Activated CD4-positive, CD25-positive, alpha-beta regulatory T cell treated with anti-CD3 and anti-CD28 coated beads, Interleukin-2, amount 50 U/mL, for 24 hours (primary cell): ENCODE results near the gene PRKAG2.

Experiments used
- ATAC-seq, 2 donors: fragments of 150-1000 bp; cut with Tn5 transposase; one replicate each; pipeline ENCODE4 v1.10.0; 2021; ENCODE audit warnings: mild to moderate bottlenecking in 1 of 2, moderate library complexity in 1 of 2

PRKAG2 gene

GRCh38 chr7:151814400-151815009 lies 62.4 kb downstream of the PRKAG2 start:
- ATAC-seq = no peak

- peak; percentile 44 to 56 for ATAC-seq
These were observed 62.9 kb downstream of the PRKAG2 start for GRCh38 chr7:151813997-151814396.

DNA sequence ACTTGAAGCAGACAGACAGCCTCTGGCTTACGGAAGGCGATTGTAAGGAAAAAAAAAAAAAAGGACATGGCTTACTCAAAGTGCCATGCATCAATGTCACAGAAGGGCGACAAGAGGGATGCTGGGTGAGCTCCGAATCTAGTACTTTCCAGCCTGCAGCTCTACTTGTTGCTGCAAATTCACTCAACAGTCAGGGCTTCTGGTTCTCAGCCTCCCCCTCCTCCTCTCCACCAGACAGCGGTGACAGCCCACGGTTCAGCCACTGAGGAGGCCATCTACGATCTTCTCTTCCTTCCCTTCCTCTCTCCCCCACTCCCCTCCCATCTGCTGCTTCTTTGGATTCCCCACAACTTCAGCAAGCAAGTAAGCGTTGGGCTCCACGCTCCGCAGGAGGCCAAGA lies 63.5 kb downstream of the PRKAG2 start:
- no peak for ATAC-seq

GRCh38 chr7:151812967-151813366 lies 63.9 kb downstream of the PRKAG2 start:
- no peak for ATAC-seq

DNA sequence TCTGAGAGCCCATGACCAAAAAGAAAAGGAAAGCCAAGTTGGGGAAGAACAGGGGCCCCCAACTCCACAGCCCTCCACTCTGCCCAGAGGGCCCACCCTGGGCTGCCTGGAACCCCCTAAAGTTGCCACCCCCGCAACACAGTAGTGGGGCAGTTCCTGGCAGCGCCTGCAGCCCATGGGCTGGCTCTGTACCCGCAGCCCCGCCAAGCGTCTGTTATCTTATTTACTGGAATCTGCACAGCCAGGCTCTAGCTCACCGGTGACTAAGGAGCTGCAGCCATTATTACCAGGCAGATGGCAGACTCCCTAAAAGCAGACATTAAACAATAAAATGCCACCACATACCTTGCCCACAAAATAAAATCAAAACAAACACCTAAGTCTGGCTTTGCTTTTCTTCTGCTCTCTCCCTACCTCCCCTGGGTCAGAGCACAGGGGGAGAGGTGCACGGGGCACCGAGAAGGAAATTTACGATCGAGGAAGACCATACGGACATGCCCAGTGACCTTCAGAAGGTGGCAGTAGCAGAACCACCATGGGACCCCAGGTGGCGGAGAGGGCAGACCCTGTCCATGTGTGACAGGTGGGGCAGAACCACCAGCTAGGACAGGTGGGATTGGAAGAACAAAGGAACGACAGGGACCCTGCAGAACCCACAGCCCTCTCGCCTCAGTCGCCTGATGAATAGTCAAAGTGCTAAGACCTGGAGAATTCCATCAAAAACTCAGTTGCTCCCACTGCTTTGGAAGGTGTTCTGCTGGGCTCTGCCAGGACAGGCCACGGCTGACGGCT lies 66.3 kb downstream of the PRKAG2 start:
- ATAC-seq = no peak

DNA sequence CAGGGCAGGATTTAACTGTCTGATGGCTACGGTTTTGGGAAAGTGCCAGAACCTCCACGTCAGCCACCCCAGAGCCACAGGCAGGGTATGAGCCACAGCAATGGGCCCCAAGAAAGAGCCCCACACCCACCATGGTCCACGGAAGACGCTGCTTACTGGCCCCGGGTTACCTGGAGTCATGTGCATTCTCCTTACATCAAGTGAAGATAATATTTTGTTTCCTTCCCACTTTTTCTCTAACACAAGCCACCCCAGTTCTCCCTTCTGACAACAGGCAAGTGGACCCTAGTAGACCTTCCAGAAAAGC lies 67.1 kb downstream of the PRKAG2 start:
- no peak for ATAC-seq

DNA sequence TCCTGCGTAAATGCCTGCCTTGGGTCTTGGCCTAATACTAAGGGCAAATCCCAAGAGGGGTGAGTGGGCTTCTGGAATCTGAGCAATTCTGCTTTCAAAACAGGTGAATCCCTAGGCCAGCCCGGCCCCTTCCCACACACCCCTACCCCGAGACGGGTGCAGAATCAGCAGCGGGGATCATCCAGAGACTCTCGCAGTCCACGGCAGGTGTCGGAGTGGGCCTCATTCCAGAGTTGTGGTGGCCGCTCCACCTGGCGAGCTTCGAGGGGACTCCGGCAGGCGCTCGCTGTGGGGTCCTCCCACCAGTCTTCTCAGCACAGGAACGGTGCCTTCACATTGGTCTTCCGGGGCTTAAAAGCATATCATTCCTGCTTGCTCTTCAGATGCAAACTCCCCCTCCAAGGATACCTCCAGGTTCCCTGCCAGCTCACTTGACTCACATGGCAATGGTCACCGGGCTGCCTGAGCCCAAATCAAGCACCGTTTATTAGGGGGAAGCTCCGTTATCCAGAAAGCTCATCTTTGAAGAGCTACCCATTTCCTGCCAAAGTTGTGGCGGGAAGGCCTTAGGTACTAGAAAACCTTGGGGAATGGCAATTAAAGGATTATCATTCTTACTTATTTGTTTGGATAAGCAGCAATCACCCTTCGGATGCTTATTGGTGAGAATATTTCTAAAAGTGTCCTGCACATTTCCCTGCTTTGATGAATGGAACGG lies 67.6 kb downstream of the PRKAG2 start:
- ATAC-seq = no peak

DNA sequence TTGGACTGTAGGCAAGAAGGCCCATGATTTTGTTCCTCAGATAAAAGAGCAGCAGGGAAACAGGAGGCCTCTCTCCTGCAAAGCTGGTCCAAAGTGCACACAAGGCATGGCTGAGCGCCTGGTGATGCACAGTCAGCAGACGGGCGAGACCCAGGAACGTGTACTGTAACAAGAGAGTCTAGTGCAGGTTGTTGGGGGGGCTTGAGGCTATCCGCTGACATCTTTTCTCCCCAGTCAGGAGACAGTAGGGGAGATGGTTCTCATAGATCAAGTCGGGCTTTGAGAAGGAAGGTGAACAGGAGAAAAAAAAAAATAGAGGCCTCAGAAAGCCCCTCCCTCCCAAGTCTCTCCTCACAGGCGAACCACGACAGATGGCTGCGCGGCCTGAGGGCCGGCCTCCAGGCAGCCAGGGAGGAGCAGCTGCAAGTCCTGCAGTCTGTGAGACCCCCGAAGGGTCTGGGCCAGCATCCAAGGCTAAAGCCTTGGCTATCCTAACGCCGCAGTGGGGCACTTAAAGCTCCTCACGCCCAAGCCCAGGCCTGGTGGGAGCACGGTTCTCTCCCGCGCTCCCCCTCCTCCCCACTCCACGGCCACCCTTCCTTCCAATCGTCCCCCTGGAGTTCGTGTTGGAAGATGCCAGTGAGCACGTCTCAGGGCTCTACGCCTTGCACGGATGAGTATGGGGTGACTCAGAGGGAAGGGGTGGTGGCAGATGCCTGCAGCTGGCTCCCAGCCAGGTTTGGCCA lies 68.3 kb downstream of the PRKAG2 start:
- ATAC-seq = no peak

DNA sequence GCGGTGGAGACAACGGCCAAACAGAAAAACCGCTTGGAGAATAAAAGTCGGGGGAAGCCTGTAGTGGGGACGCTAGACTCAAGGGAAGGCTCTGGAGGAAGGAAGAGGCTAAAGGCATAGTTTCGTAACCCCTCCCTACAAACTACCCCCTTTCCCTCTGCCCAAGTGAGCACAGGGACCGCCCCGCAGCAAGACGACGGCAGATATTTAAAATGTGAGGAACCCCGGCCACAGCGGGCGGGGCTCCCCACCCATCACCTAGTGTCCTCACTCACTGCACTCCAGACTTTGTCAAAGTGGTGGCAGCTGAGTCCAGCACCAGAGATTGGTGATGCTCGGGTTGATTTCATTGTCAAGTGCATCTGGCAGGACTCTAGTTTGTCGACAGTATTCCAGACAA lies 69.1 kb downstream of the PRKAG2 start:
- ATAC-seq = no peak

DNA sequence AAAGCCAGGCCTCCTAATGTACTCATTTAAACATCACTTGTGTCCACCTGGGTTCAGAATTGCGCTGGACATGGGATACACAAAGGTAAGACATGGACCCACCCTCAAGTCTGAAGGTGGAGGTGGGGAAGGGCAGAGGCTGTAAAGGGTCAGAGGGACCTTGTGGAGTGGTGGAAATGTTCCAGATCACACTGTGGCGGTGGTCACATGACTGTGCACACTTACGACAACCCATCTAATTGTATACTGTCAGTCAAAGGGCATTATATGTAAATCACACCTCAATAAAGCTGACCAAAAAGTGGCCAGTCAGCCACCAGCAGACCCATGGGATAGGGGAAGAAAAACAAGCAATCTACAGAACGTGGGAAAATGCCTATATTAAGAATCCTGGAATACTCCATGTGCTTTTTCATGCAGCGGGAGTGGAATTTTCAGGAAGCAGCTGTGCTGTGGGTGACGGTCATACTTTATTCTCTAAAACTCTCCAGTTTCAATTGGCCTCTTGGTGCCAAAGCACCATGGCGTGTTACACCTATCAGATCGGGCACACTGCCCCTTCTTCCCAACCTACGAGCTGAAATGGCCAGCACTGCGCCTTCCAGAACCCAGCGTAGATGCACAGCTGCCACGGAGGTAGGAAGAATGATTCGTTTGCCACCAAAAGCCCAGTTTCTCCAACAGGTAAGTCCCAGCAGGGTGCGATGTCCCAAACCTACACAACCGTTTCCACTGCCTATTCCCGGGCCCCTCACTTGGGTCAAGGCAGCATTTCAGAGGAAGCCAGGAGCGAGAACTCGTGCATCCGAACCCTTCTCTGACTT lies 69.8 kb downstream of the PRKAG2 start:
- no peak for ATAC-seq

DNA sequence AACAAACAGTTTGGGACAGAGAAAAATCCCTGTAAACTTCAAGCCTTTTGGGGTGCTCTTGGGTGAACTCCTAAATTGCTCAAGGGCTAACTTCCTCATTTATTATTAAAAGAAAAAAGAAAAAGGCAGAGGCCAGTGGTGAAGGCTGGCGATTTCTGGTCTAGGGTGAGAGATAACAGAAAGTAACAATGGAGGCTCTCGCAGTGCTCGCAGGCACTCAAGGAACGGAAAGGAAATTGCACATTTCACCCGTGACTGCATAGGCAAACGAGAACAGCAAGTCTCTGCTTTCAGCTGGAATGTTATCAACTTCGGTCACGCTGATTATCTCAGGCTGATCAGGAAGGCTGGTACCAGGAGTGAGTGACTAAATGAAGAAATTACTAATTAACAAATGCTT lies 70.7 kb downstream of the PRKAG2 start:
- no peak for ATAC-seq

GRCh38 chr7:151805191-151805590 lies 71.7 kb downstream of the PRKAG2 start:
- ATAC-seq = no peak

- ATAC-seq = no peak
These were observed 72.2 kb downstream of the PRKAG2 start for GRCh38 chr7:151804756-151805155.

- ATAC-seq = no peak
These were observed 73.1 kb downstream of the PRKAG2 start for GRCh38 chr7:151803841-151804240.

DNA sequence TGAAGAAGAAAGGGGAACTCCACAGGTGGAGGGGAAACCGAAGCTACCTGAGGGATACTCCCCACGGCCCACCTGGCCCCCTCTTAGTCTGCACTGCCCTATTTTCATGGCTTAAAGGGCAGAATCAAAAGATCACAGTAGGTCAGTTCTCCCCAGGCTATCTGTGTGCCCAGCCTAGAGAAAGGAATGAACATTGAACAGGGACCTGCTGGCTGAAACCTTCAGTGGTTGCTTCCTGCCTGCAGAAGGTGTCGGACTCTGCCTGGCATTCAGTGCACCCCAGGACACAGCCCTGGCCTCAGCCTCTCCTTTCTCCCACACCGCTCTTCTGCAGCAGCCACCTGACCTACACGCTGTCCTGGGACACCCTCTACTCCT lies 74.5 kb downstream of the PRKAG2 start:
- no peak for ATAC-seq

- no peak for ATAC-seq
These were observed 75.0 kb downstream of the PRKAG2 start for GRCh38 chr7:151801782-151802468.

- no peak for ATAC-seq
These were observed 75.6 kb downstream of the PRKAG2 start for GRCh38 chr7:151801291-151801690.

DNA sequence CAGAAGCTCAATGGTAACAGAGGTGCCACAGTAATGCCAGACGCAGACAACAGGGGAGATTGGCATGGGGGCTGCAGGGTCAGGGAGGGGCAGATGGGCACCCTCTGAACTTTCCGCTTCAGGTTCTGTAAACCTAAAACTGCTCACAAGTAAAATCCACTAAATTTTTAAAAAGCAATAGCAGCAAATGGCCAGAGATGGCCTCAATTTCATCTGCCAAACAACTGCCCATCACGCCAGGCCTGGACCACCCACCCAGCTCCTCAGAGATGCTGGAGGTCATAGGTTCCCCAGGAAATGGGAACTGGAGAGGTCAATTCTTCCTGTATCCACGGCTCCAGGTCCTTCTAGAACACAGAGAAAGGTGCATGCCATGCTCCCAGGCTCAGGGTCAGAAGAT lies 76.1 kb downstream of the PRKAG2 start:
- ATAC-seq = no peak

DNA sequence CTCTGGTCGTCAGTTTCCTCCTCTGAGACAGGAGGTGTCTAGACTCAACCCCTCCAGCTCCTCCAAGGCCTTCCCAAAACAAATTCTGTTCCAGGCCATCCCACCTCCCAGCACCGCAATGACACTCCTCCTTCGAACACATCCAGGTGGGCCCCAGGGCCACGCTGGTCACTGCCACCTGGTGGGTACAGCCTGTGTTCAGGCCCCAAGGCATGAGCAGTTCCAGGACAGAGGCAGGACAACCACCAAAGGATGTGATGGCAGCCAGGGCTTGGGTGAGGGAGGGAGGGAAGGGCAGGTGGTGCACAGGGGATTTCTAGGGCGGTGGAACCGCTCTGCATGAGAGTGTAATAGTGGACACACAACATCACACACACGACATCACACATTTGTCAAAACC lies 76.5 kb downstream of the PRKAG2 start:
- ATAC-seq = no peak

- no peak for ATAC-seq
These were observed 77.4 kb downstream of the PRKAG2 start for GRCh38 chr7:151799506-151799905.

DNA sequence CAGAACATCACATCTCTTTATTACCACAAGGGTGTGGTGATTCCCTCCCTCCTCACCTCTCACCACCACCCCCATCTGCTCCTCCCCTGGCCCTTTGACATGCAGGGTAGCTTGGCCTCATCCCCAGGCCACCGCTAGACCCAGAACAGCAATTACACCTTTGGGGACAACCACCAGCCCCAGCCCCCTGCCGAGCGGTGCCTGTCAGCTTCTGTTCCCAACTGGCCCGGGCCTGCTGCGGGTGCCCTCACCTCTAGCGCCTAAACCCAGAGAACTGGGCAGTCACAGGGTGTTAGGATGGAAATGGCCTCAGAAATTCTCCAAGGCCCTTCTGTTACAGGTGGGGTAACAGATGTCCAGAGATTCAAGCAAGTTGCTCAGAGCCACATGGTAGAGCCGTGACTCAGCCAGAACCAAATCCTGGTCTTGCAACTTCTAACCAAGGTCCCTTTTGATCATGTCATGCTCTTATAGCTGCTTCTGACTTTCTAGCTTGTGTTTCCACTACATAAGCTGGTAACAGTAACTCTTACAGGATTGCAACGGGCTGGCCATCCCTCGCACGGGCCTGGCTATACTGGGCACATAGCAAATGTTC lies 78.0 kb downstream of the PRKAG2 start:
- ATAC-seq = no peak
